Upper lobe of left lung (tissue), 6 donors: ENCODE results near the gene SEMA3E. TPM values are rescaled to one million over a fixed set of nuclear protein-coding genes. Genes with fewer than 3 reads are reported as not detected.

Experiments used
- ATAC-seq, 2 donors: fragments of 200-7000 bp; cut with Tn5 transposase; one replicate each; pipeline ENCODE4 v1.9.1; 2022; ENCODE audit warnings: mild to moderate bottlenecking in 2 of 2, moderate library complexity in 2 of 2; ENCODE audit not compliant: low FRiP score in 2 of 2
- DNase-seq, 2 donors: peaks; one replicate each; pipeline ENCODE4 v3.0.0-alpha.2; 2019 to 2020
- H3K27ac ChIP-seq, 4 donors: fragments of 200-600 bp; sonication (generic); one replicate each; pipeline ENCODE4 v1.5.1; 2016 to 2019
- H3K27me3 ChIP-seq, 4 donors: fragments of 200-600 bp; sonication (generic); one replicate each; pipeline ENCODE4 v1.5.1; 2017 to 2019
- H3K36me3 ChIP-seq, 4 donors: fragments of 200-600 bp; sonication (generic); one replicate each; pipeline ENCODE4 v1.5.1; 2016 to 2019
- H3K4me1 ChIP-seq, 4 donors: fragments of 200-600 bp; sonication (generic); one replicate each; pipeline ENCODE4 v1.5.1; 2018 to 2019
- H3K4me3 ChIP-seq, 4 donors: fragments of 200-600 bp; sonication (generic); one replicate each; pipeline ENCODE4 v1.5.1; 2017 to 2019; ENCODE audit warnings: mild to moderate bottlenecking in 2 of 4, moderate library complexity in 1 of 4
- H3K9me3 ChIP-seq, 4 donors: fragments of 200-600 bp; sonication (generic); one replicate each; pipeline ENCODE4 v1.5.1; 2018 to 2019
- CTCF ChIP-seq, 6 experiments: fragments of 450-650 bp in 4 of 6; fragments of 200-600 bp in 2 of 6; sonication (generic) in 2 of 6; IDR thresholded peaks; one replicate each; pipeline ENCODE4 v1.5.1; 2016 to 2019; ENCODE audit warnings: antibody characterized with exemption in 6 of 6
- EP300 ChIP-seq, 4 donors: sonication (generic); formaldehyde crosslinking; IDR thresholded peaks; one replicate each; pipeline ENCODE4 v1.5.1; 2017; ENCODE audit warnings: antibody characterized with exemption in 4 of 4, control low read depth in 2 of 4
- POLR2A ChIP-seq, 4 donors: fragments of 450-650 bp; IDR thresholded peaks; one replicate each; pipeline ENCODE4 v1.5.1; 2016 to 2017; ENCODE audit warnings: antibody characterized with exemption in 4 of 4, mild to moderate bottlenecking in 2 of 4
- POLR2AphosphoS5 ChIP-seq, 2 donors: sonication (generic); formaldehyde crosslinking; IDR thresholded peaks; one replicate each; pipeline ENCODE4 v1.5.1; 2017; ENCODE audit warnings: antibody characterized with exemption in 2 of 2
- WGBS, 2 donors: methylation state at CpG; one replicate each; pipeline ENCODE4 v1.1.5; 2017 to 2018; 5-methylcytosine and 5-hydroxymethylcytosine counted together
- total RNA-seq, 6 donors: library from RNA; depleted of rRNA in 4 of 6; stranded (reverse); fragments of >200 nt in 4 of 6; gene quantifications; one replicate each; pipeline versions ENCODE4 v1.1.0 to v1.2.1, GENCODE V29; 2016 to 2021
- donor health status: DM: no; HTN: no; CAD: no; lungs with moderate emphysema.
- donor health status: DM: no; HTN: yes; CAD: no; lungs with severe emphysema.

Gene SEMA3E
- total RNA-seq, 6 donors from 2014 or later = under 0.01 to 14.2 (median 6.9) TPM

GRCh38 chr7:83355143-83355542, 293.8 kb downstream of the SEMA3E start:
- no peak overlapping the region for H3K27ac ChIP-seq
- 71 to 83% methylated on average over 3 of the region's 3 CpGs for WGBS, 2 donors
- no peak for ATAC-seq
- H3K9me3 ChIP-seq = peaks cover 0 to 5% (median 0%) of the 10 kb centered on the region in 4 donors
- H3K4me1 ChIP-seq = no peaks in the 10 kb centered on the region
- H3K36me3 ChIP-seq = no peaks in the 10 kb centered on the region
- DNase-seq = no peak
- H3K27me3 ChIP-seq = no peaks in the 10 kb centered on the region
- no peak overlapping the region for H3K4me3 ChIP-seq
- TF ChIP-seq POLR2AphosphoS5 (IDR thresholded peaks at IDR 0.05) (no peak), CTCF (IDR thresholded peaks at IDR 0.05) (no peak), EP300 (IDR thresholded peaks at IDR 0.05) (no peak), POLR2A (IDR thresholded peaks at IDR 0.05) (no peak)

DNA sequence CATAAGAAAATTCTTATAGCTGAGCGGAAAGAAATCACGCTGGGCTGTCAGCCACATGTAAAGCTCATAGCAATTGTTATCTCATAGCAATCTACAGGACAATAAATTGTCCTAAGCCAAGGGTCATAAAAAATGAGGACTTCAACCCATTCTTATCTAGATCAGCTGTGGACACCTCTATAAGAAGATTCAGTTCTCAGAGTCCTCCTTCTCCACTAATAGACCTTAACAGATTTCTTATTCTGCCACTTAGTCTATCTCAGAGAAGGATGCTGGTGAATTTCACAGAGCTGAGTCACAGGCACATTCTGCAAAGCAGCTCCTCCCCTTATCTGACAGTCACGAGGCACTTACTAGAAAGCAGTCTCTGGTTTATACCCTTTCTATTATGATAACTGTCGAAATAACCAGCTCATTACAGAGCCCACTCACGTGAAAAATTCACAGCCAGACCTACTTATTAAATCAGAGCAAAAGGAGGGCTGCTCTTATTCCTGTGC, 300.9 kb downstream of the SEMA3E start:
- H3K9me3 ChIP-seq = peaks cover 0 to 6% (median 0%) of the 10 kb centered on the region in 4 donors
- ATAC-seq (no peak), DNase-seq (no peak)
- H3K36me3 ChIP-seq = no peaks in the 10 kb centered on the region
- no peak overlapping the region for H3K4me3 ChIP-seq
- H3K27me3 ChIP-seq = no peaks in the 10 kb centered on the region
- 63% methylated on average over 5 of the region's 5 CpGs for WGBS, 2 donors
- no peak overlapping the region for H3K27ac ChIP-seq
- TF ChIP-seq POLR2AphosphoS5 (IDR thresholded peaks at IDR 0.05) (no peak), POLR2A (IDR thresholded peaks at IDR 0.05) (no peak), EP300 (IDR thresholded peaks at IDR 0.05) (no peak), CTCF (IDR thresholded peaks at IDR 0.05) (no peak)
- H3K4me1 ChIP-seq = no peaks in the 10 kb centered on the region

- TF ChIP-seq POLR2A (IDR thresholded peaks at IDR 0.05) (no peak), POLR2AphosphoS5 (IDR thresholded peaks at IDR 0.05) (no peak), EP300 (IDR thresholded peaks at IDR 0.05) (no peak), CTCF (IDR thresholded peaks at IDR 0.05) (no peak)
- no peak overlapping the region for H3K27ac ChIP-seq
- 65 to 76% methylated on average over 2 of the region's 2 CpGs for WGBS, 2 donors
- DNase-seq = no peak
- H3K36me3 ChIP-seq = no peaks in the 10 kb centered on the region
- H3K4me3 ChIP-seq = no peak overlapping the region
- H3K4me1 ChIP-seq = peaks cover 0 to 3% (median 0%) of the 10 kb centered on the region in 4 donors
- no peak for ATAC-seq
- no peaks in the 10 kb centered on the region for H3K27me3 ChIP-seq
- H3K9me3 ChIP-seq = no peaks in the 10 kb centered on the region
These were observed 309.0 kb downstream of the SEMA3E start for GRCh38 chr7:83339907-83340306.

GRCh38 chr7:83338277-83338950, 310.5 kb downstream of the SEMA3E start:
- Histone ChIP-seq H3K27me3 (no peaks in the 10 kb centered on the region), H3K9me3 (no peaks in the 10 kb centered on the region), H3K27ac (no peak overlapping the region), H3K4me1 (peaks cover 0 to 3% (median 0%) of the 10 kb centered on the region in 4 donors), H3K36me3 (no peaks in the 10 kb centered on the region), H3K4me3 (no peak overlapping the region)
- TF ChIP-seq CTCF (IDR thresholded peaks at IDR 0.05) = no peak
- no peak for TF ChIP-seq POLR2AphosphoS5 (IDR thresholded peaks at IDR 0.05)
- TF ChIP-seq POLR2A (IDR thresholded peaks at IDR 0.05) = no peak
- DNase-seq = no peak
- no peak for ATAC-seq
- WGBS, 2 donors = 74 to 80% methylated on average over 4 of the region's 4 CpGs

- 51 to 73% methylated on average over 2 of the region's 2 CpGs for WGBS, 2 donors
- no peak overlapping the region for H3K4me3 ChIP-seq
- TF ChIP-seq POLR2AphosphoS5 (IDR thresholded peaks at IDR 0.05) = no peak
- no peak for TF ChIP-seq CTCF (IDR thresholded peaks at IDR 0.05)
- TF ChIP-seq POLR2A (IDR thresholded peaks at IDR 0.05) = no peak
- no peak for TF ChIP-seq EP300 (IDR thresholded peaks at IDR 0.05)
- ATAC-seq = no peak
- H3K27me3 ChIP-seq = no peaks in the 10 kb centered on the region
- peaks cover 0 to 1% (median 0%) of the 10 kb centered on the region in 4 donors for H3K4me1 ChIP-seq
- no peak overlapping the region for H3K27ac ChIP-seq
- DNase-seq = no peak
- H3K9me3 ChIP-seq = no peaks in the 10 kb centered on the region
- no peaks in the 10 kb centered on the region for H3K36me3 ChIP-seq
These were observed 311.9 kb downstream of the SEMA3E start for GRCh38 chr7:83337050-83337449.
